GM12878 (cell line): ENCODE data around the gene SBNO1. TPM values are rescaled to one million over a fixed set of nuclear protein-coding genes. Genes with fewer than 3 reads are reported as not detected.

ENCODE experiments used
- ATAC-seq: fragments of 200-7000 bp; cut with Tn5 transposase; 3 replicates; pipeline ENCODE4 v1.9.1; 2020; ENCODE audit warnings: mild to moderate bottlenecking, moderate library complexity
- BruUV-seq: library from RNA; stranded (reverse); fragments of 400-500 nt; replicated peaks from 2 replicates; lab custom pipeline; 2021; lab: Mats Ljungman, UMichigan
- CTCF ChIA-PET: fragments of 300-600 bp; sonication (Branson Sonifier 250); formaldehyde crosslinking; extraction: SDS; loops from one replicate; lab custom pipeline; 2021; ENCODE audit warnings: inconsistent platforms; lab: Yijun Ruan, JAX
- POLR2A ChIA-PET: fragments of 350-600 bp; formaldehyde crosslinking; extraction: SDS; loops from one replicate; lab custom pipeline; 2021; ENCODE audit warnings: inconsistent platforms; lab: Charles Lee
- RAD21 ChIA-PET: fragments of 300-600 bp; sonication (Branson Sonifier 250); formaldehyde crosslinking; loops from one replicate; lab custom pipeline; 2023; ENCODE audit warnings: antibody characterized with exemption; ENCODE audit not compliant: unreplicated experiment; lab: Charles Lee
- SMC1A ChIA-PET: fragments of 300-600 bp; sonication (Branson Sonifier 250); formaldehyde crosslinking; loops from one replicate; lab custom pipeline; 2023; ENCODE audit not compliant: unreplicated experiment, uncharacterized antibody; lab: Charles Lee
- DNase-seq: peaks from one replicate; pipeline ENCODE4 v3.0.0-alpha.2; 2011; ENCODE audit warnings: low read depth, low spot score
- FAIRE-seq: peaks from 3 replicates; lab custom pipeline; 2011; peaks lifted over from hg19 to GRCh38; lab: Jason Lieb, UNC
- H2AFZ ChIP-seq: 2 replicates; pipeline ENCODE4 v1.6.0; 2011; ENCODE audit warnings: low read depth, low read length, control low read depth; ENCODE audit not compliant: control insufficient read depth
- H3K27ac ChIP-seq: 2 replicates; pipeline ENCODE4 v1.5.1; 2011; ENCODE audit warnings: control low read depth; ENCODE audit not compliant: control insufficient read depth, insufficient read depth
- H3K27me3 ChIP-seq, 2 experiments: replicated peaks in 1 of 2; 2 replicates each; pipeline versions ENCODE4 v1.6.0 to v1.6.1; 2011; ENCODE audit warnings: low read length in 1 of 2; ENCODE audit not compliant: control insufficient read depth in 2 of 2, insufficient read depth in 2 of 2
- H3K36me3 ChIP-seq, 2 experiments: 2 replicates each; pipeline ENCODE4 v1.5.1; 2011; ENCODE audit warnings: low read length in 1 of 2; ENCODE audit not compliant: control insufficient read depth in 2 of 2, insufficient read depth in 2 of 2
- H3K4me1 ChIP-seq: 2 replicates; pipeline ENCODE4 v1.6.1; 2011; ENCODE audit warnings: mild to moderate bottlenecking, low read length, moderate library complexity, mixed read lengths; ENCODE audit not compliant: control insufficient read depth, insufficient read depth
- H3K4me2 ChIP-seq: 2 replicates; pipeline ENCODE4 v1.6.0; 2011; ENCODE audit warnings: control low read depth; ENCODE audit not compliant: control insufficient read depth, insufficient read depth
- H3K4me3 ChIP-seq: fragments of 200-600 bp; sonication (generic); 2 replicates; pipeline ENCODE4 v1.5.1; 2016
- H3K79me2 ChIP-seq: 2 replicates; pipeline ENCODE4 v1.6.0; 2011; ENCODE audit warnings: low read length; ENCODE audit not compliant: control insufficient read depth, insufficient read depth
- H3K9ac ChIP-seq: 2 replicates; pipeline ENCODE4 v1.8.0; 2011; ENCODE audit warnings: low read length, control low read depth, mixed read lengths; ENCODE audit not compliant: control insufficient read depth, insufficient read depth
- H3K9me3 ChIP-seq: replicated peaks from 3 replicates; pipeline ENCODE4 v1.5.1; 2011; ENCODE audit warnings: mild to moderate bottlenecking, low read length; ENCODE audit not compliant: control insufficient read depth, insufficient read depth
- H4K20me1 ChIP-seq: 2 replicates; pipeline ENCODE4 v1.6.0; 2011; ENCODE audit not compliant: control insufficient read depth, insufficient read depth
- HDGF ChIP-seq: fragments of 450-650 bp; IDR thresholded peaks from 2 replicates; pipeline ENCODE4 v1.6.1; 2016; ENCODE audit warnings: antibody characterized with exemption
- HSF1 ChIP-seq: fragments of 150-350 bp; IDR thresholded peaks from 2 replicates; pipeline ENCODE4 v1.6.1; 2014; ENCODE audit warnings: mild to moderate bottlenecking, low read depth, low read length
- IRF4 ChIP-seq: IDR thresholded peaks from 2 replicates; pipeline ENCODE4 v1.6.1; 2011; ENCODE audit warnings: low read depth, low read length
- PRDM15 ChIP-seq: fragments of 450-650 bp; formaldehyde crosslinking; IDR thresholded peaks from 2 replicates; pipeline ENCODE4 v1.4.0; 2020; ENCODE audit warnings: mild to moderate bottlenecking, moderate library complexity
- RAD21 ChIP-seq: IDR thresholded peaks from 2 replicates; pipeline ENCODE4 v1.6.1; 2011; ENCODE audit warnings: mild to moderate bottlenecking, low read depth, low read length, moderate library complexity; ENCODE audit not compliant: insufficient read depth
- RELB ChIP-seq: fragments of 450-650 bp; IDR thresholded peaks from 2 replicates; pipeline ENCODE4 v1.6.1; 2017; ENCODE audit warnings: low read depth, mild to moderate bottlenecking, moderate library complexity
- SKIL ChIP-seq: fragments of 450-650 bp; IDR thresholded peaks from 2 replicates; pipeline ENCODE4 v1.6.1; 2017; ENCODE audit warnings: mild to moderate bottlenecking, low read depth, inconsistent platforms; ENCODE audit not compliant: poor library complexity, severe bottlenecking
- SUPT20H ChIP-seq: IDR thresholded peaks from 2 replicates; pipeline ENCODE4 v1.6.1; 2011; ENCODE audit warnings: low read depth, mild to moderate bottlenecking, low read length, moderate library complexity, borderline replicate concordance; ENCODE audit not compliant: control insufficient read depth
- ZBED1 ChIP-seq: IDR thresholded peaks from 2 replicates; pipeline ENCODE4 v1.6.1; 2016; ENCODE audit warnings: borderline replicate concordance
- ZZZ3 ChIP-seq: IDR thresholded peaks from 2 replicates; pipeline ENCODE4 v1.6.1; 2011; ENCODE audit warnings: low read depth; ENCODE audit not compliant: control insufficient read depth, insufficient read length
- WGBS: methylation state at CpG from one replicate; pipeline ENCODE4 v1.1.6; 2016; ENCODE audit warnings: low lambda C conversion rate; ENCODE audit not compliant: insufficient replicate concordance, insufficient coverage; ENCODE audit errors: missing lambda C conversion rate; 5-methylcytosine and 5-hydroxymethylcytosine counted together
- in situ Hi-C: fragments of 300-500 bp; cut with MboI; formaldehyde crosslinking; loops from 9 replicates; pipeline ENCODE4 v1.14.3; 2018; ENCODE audit warnings: mixed read lengths
- intact Hi-C: fragments of 100-400 bp; cut with micrococcal nuclease; formaldehyde crosslinking; loops from one replicate; pipeline ENCODE4 v1.14.2; 2022; ENCODE audit not compliant: unreplicated experiment
- polyA plus RNA-seq, 11 experiments: library from polyadenylated mRNA; depleted of rRNA in 4 of 11; unstranded in 6 of 11; stranded (reverse) in 5 of 11; fragments of >200 nt; fragmentation: Nextera tagmentation in 4 of 11; fragmentation: Illumina TruSeq in 1 of 11; extraction: Ambion mirVana in 4 of 11; extraction: Trizol in 1 of 11; gene quantifications; 1 replicate in 1 of 11; 2 replicates in 10 of 11; pipeline versions ENCODE4 v1.2.1 to v1.2.3, GENCODE V29; 2011 to 2016; ENCODE audit warnings: inconsistent platforms in 2 of 11, missing spikeins in 2 of 11, low read depth in 1 of 11
- total RNA-seq, 4 experiments: library from RNA; depleted of rRNA in 3 of 4; stranded (reverse); fragments of >200 nt in 3 of 4; fragmentation: Illumina TruSeq in 1 of 4; extraction: Trizol in 1 of 4; gene quantifications; 2 replicates each; pipeline versions ENCODE4 v1.2.1 to v1.2.3, GENCODE V29; 2013 to 2021

SBNO1 gene
- total and polyA plus RNA-seq, 10 of the 15 experiments (the other 5 are each of a cell fraction or from before 2014, with no cell fraction given): 7.5 to 39.7 (median 20.9) TPM

- TF ChIP-seq HSF1: no peak
- no peak for TF ChIP-seq RAD21
Observed at GRCh38 chr12:123397400-123397799, 32.8 kb upstream of the SBNO1 start (continued).

GRCh38 chr12:123396954-123397353 is 32.3 kb upstream of the SBNO1 start:
- FAIRE-seq: no peak
- H3K9ac ChIP-seq: no peak overlapping the region
- intact Hi-C loops: no loop called here
- no peak for TF ChIP-seq HDGF
- no peak for TF ChIP-seq SUPT20H
- TF ChIP-seq ZZZ3: no peak
- TF ChIP-seq IRF4: no peak
- TF ChIP-seq RAD21: no peak
- no peak for TF ChIP-seq RELB
- no peak for TF ChIP-seq ZBED1
- TF ChIP-seq SKIL: no peak
- TF ChIP-seq PRDM15: no peak
- no peak for TF ChIP-seq HSF1

More at GRCh38 chr12:123396954-123397353, 32.3 kb upstream of the SBNO1 start:
- DNase-seq: no peak
- ChIA-PET SMC1A (interaction anchor here (0.6 to 0.8 kb wide), 2 partner anchors 15 to 41 kb away, joined by 3 to 4 read pairs; no protein-coding TSS in a partner anchor), CTCF (no interaction called here), RAD21 (interaction anchor here (0.5 to 0.7 kb wide), 2 partner anchors 45 to 207 kb away, joined by 3 read pairs; no protein-coding TSS in a partner anchor), POLR2A (interaction anchor here (0.6 to 1.5 kb wide), 4 partner anchors 11 to 53 kb away, joined by 3 to 5 read pairs (median 4); partner anchors contain the start of gene KMT5A)
- 87% methylated on average over 9 of the region's 9 CpGs for WGBS
- Histone ChIP-seq H2AFZ (no peak overlapping the region), H4K20me1 (peaks cover 2% of the 10 kb centered on the region; the same call in 1 of the 2 replicates), H3K4me2 (no peak overlapping the region), H3K36me3 (peaks cover 28% of the 10 kb centered on the region in 2 experiments), H3K4me3 (no peak overlapping the region), H3K9me3 (no peaks in the 10 kb centered on the region), H3K27ac (no peak overlapping the region), H3K79me2 (peaks cover 7% of the 10 kb centered on the region), H3K27me3 (no peaks in the 10 kb centered on the region), H3K4me1 (no peaks in the 10 kb centered on the region)
- no peak for ATAC-seq
- no TSS peak for BruUV-seq
- in situ Hi-C loops: no loop called here
